ENCODE measurements around the gene FZD10.

GRCh38 chr12:130185455-130186391, 23.5 kb downstream of the FZD10 start:
- no peak for TF ChIP-seq RAD21 (IDR thresholded peaks at IDR 0.05; ENCODE audit: low read depth)
- no peak for TF ChIP-seq TAF1 (IDR thresholded peaks at IDR 0.05; ENCODE audit: low read depth)
- no peak for TF ChIP-seq USF1 (IDR thresholded peaks at IDR 0.05)
- TF ChIP-seq FOXM1 (IDR thresholded peaks at IDR 0.05; ENCODE audit: borderline replicate concordance, low read depth) = no peak
- no peak for TF ChIP-seq CEBPB (IDR thresholded peaks at IDR 0.05)
- TF ChIP-seq REST (IDR thresholded peaks at IDR 0.05; ENCODE audit: low read depth) = no peak
- TF ChIP-seq MAX (IDR thresholded peaks at IDR 0.05) = no peak
- TF ChIP-seq YY1 (IDR thresholded peaks at IDR 0.05; ENCODE audit: low read depth) = no peak
- TF ChIP-seq EGR1 (IDR thresholded peaks at IDR 0.05) = no peak
- no peak for TF ChIP-seq TEAD4 (IDR thresholded peaks at IDR 0.05)
- no peak for TF ChIP-seq EP300 (IDR thresholded peaks at IDR 0.05; ENCODE audit: borderline replicate concordance)
- TF ChIP-seq CREB1 (IDR thresholded peaks at IDR 0.05; ENCODE audit: low read depth) = no peak
